ENCODE results near the gene TFB2M. TPM values are rescaled to one million over a fixed set of nuclear protein-coding genes. Genes with fewer than 3 reads are reported as not detected.

TFB2M gene
- total and polyA plus RNA-seq, 10 of the 15 experiments (the other 5 are each of a cell fraction or from before 2014, with no cell fraction given), result 25.2 to 66.0 (median 36.1) TPM

DNA sequence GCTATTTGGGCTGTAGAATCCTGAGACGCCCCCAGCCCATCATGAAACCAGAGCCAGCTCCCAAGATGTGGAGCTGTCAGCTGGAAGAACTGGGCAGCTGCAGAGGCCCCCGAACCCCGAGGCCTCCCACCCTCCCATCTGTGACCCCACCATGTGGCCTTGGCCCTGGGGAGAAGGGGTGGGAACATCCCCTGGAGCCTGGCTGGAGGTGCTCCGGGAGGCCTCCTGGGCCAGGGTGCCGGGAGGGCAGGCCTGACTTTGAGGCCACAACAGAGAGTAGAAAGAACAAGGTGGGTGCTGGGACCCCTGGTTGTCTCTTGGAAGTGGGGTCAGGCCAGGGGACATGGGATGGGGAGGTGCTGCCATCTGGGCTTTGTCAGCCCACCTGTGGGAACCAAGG, 53.0 kb downstream of the TFB2M start:
- H4K20me1 ChIP-seq (ENCODE audit: control insufficient read depth, insufficient read depth), result no peaks in the 10 kb centered on the region
- ChIA-PET RAD21 (ENCODE audit: unreplicated experiment) (no interaction called here), POLR2A (no interaction called here), SMC1A (ENCODE audit: uncharacterized antibody, unreplicated experiment) (no interaction called here), CTCF (no interaction called here)
- no TSS peak for BruUV-seq (replicated peaks)
- ATAC-seq, result no peak
- H3K4me3 ChIP-seq, result no peak overlapping the region
- TF ChIP-seq, protein P1, sequence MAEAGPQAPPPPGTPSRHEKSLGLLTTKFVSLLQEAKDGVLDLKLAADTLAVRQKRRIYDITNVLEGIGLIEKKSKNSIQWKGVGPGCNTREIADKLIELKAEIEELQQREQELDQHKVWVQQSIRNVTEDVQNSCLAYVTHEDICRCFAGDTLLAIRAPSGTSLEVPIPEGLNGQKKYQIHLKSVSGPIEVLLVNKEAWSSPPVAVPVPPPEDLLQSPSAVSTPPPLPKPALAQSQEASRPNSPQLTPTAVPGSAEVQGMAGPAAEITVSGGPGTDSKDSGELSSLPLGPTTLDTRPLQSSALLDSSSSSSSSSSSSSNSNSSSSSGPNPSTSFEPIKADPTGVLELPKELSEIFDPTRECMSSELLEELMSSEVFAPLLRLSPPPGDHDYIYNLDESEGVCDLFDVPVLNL (IDR thresholded peaks at IDR 0.05; ENCODE audit: low read depth, low read length), result no peak
- TF ChIP-seq ATF7 (IDR thresholded peaks at IDR 0.05; ENCODE audit: low read depth) (no peak), NFXL1 (IDR thresholded peaks at IDR 0.05; ENCODE audit: borderline replicate concordance) (no peak)
- TF ChIP-seq, protein P2, sequence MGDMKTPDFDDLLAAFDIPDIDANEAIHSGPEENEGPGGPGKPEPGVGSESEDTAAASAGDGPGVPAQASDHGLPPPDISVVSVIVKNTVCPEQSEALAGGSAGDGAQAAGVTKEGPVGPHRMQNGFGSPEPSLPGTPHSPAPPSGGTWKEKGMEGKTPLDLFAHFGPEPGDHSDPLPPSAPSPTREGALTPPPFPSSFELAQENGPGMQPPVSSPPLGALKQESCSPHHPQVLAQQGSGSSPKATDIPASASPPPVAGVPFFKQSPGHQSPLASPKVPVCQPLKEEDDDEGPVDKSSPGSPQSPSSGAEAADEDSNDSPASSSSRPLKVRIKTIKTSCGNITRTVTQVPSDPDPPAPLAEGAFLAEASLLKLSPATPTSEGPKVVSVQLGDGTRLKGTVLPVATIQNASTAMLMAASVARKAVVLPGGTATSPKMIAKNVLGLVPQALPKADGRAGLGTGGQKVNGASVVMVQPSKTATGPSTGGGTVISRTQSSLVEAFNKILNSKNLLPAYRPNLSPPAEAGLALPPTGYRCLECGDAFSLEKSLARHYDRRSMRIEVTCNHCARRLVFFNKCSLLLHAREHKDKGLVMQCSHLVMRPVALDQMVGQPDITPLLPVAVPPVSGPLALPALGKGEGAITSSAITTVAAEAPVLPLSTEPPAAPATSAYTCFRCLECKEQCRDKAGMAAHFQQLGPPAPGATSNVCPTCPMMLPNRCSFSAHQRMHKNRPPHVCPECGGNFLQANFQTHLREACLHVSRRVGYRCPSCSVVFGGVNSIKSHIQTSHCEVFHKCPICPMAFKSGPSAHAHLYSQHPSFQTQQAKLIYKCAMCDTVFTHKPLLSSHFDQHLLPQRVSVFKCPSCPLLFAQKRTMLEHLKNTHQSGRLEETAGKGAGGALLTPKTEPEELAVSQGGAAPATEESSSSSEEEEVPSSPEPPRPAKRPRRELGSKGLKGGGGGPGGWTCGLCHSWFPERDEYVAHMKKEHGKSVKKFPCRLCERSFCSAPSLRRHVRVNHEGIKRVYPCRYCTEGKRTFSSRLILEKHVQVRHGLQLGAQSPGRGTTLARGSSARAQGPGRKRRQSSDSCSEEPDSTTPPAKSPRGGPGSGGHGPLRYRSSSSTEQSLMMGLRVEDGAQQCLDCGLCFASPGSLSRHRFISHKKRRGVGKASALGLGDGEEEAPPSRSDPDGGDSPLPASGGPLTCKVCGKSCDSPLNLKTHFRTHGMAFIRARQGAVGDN (IDR thresholded peaks at IDR 0.05), result no peak
- FAIRE-seq, result no peak
- no peak overlapping the region for H3K4me2 ChIP-seq (ENCODE audit: control insufficient read depth, insufficient read depth)
- no peaks in the 10 kb centered on the region for H3K4me1 ChIP-seq (ENCODE audit: control insufficient read depth, insufficient read depth, low read length)
- WGBS (ENCODE audit: insufficient coverage, insufficient replicate concordance, low lambda C conversion rate, missing lambda C conversion rate), result 64% methylated on average over 3 of the region's 5 CpGs
- H3K36me3 ChIP-seq (ENCODE audit: control insufficient read depth in 2 of 2, insufficient read depth in 2 of 2, low read length in 1 of 2), result no peaks in the 10 kb centered on the region
- H3K27me3 ChIP-seq (replicated peaks in 1 of 2; ENCODE audit: control insufficient read depth in 2 of 2, insufficient read depth in 2 of 2, low read length in 1 of 2), result no peaks in the 10 kb centered on the region
- peaks cover 20% of the 10 kb centered on the region; the same call in 2 of the 3 replicates for H3K9me3 ChIP-seq (replicated peaks; ENCODE audit: control insufficient read depth, insufficient read depth, low read length)
- H3K27ac ChIP-seq (ENCODE audit: control insufficient read depth, insufficient read depth), result no peak overlapping the region
- no peak for DNase-seq (ENCODE audit: low read depth, low spot score)
- intact Hi-C loops (cut with micrococcal nuclease; ENCODE audit: unreplicated experiment), result no loop called here
- H3K79me2 ChIP-seq (ENCODE audit: control insufficient read depth, insufficient read depth, low read length), result no peaks in the 10 kb centered on the region
- H2AFZ ChIP-seq (ENCODE audit: control insufficient read depth, low read depth, low read length), result no peak overlapping the region
- no peak overlapping the region for H3K9ac ChIP-seq (ENCODE audit: control insufficient read depth, insufficient read depth, low read length)
- in situ Hi-C loops (cut with MboI), result no loop called here
